IPS-18a (cell line): ENCODE data around the gene LDAF1.
A peak's percentile ranks its signal among the peaks of the same experiment; 100 is the strongest.

ENCODE experiments used
- H3K27ac ChIP-seq: one replicate; pipeline ENCODE4 v1.5.1; 2013; ENCODE audit warnings: low read length
- H3K27me3 ChIP-seq: one replicate; pipeline ENCODE4 v1.6.1; 2013; ENCODE audit warnings: mild to moderate bottlenecking, low read length; ENCODE audit not compliant: control insufficient read depth, insufficient read depth
- H3K36me3 ChIP-seq: one replicate; pipeline ENCODE4 v1.6.1; 2013; ENCODE audit warnings: low read depth, low read length; ENCODE audit not compliant: control insufficient read depth
- H3K4me1 ChIP-seq: one replicate; pipeline ENCODE4 v1.6.1; 2013; ENCODE audit warnings: low read depth, low read length; ENCODE audit not compliant: control insufficient read depth
- H3K4me3 ChIP-seq: one replicate; pipeline ENCODE4 v1.5.1; 2013; ENCODE audit warnings: low read length
- H3K9ac ChIP-seq: one replicate; pipeline ENCODE4 v1.6.1; 2013; ENCODE audit warnings: mild to moderate bottlenecking, low read length, moderate library complexity
- H3K9me3 ChIP-seq: one replicate; pipeline ENCODE4 v1.6.1; 2013; ENCODE audit warnings: low read depth, low read length; ENCODE audit not compliant: control insufficient read depth

Gene LDAF1

GRCh38 chr16:21203155-21203797 lies 44.8 kb downstream of the LDAF1 start:
- Histone ChIP-seq H3K9me3 (no peaks in the 10 kb centered on the region), H3K27me3 (no peaks in the 10 kb centered on the region), H3K27ac (no peak overlapping the region), H3K4me1 (no peaks in the 10 kb centered on the region), H3K36me3 (no peaks in the 10 kb centered on the region), H3K4me3 (no peak overlapping the region), H3K9ac (no peak overlapping the region)

GRCh38 chr16:21205303-21205702 lies 46.8 kb downstream of the LDAF1 start:
- no peaks in the 10 kb centered on the region for H3K27me3 ChIP-seq
- no peak overlapping the region for H3K9ac ChIP-seq
- no peaks in the 10 kb centered on the region for H3K36me3 ChIP-seq
- no peak overlapping the region for H3K27ac ChIP-seq
- no peak overlapping the region for H3K4me3 ChIP-seq
- H3K4me1 ChIP-seq = no peaks in the 10 kb centered on the region
- no peaks in the 10 kb centered on the region for H3K9me3 ChIP-seq

GRCh38 chr16:21206550-21206949 lies 48.1 kb downstream of the LDAF1 start:
- Histone ChIP-seq H3K36me3 (no peaks in the 10 kb centered on the region), H3K4me3 (no peak overlapping the region), H3K27me3 (no peaks in the 10 kb centered on the region), H3K27ac (no peak overlapping the region), H3K9ac (no peak overlapping the region), H3K9me3 (no peaks in the 10 kb centered on the region), H3K4me1 (no peaks in the 10 kb centered on the region)

- Histone ChIP-seq H3K36me3 (no peaks in the 10 kb centered on the region), H3K27me3 (no peaks in the 10 kb centered on the region)
These were observed 50.2 kb downstream of the LDAF1 start for GRCh38 chr16:21208446-21209230.

GRCh38 chr16:21211486-21211885 lies 53.0 kb downstream of the LDAF1 start, which contains the start of gene ZP2:
Gene ZP2, minus strand, starts transcription at chr16:21211574. Its CDS starts 27 bp downstream, at chr16:21211547.
- Histone ChIP-seq H3K4me1 (no peaks in the 10 kb centered on the region), H3K9me3 (no peaks in the 10 kb centered on the region), H3K27me3 (no peaks in the 10 kb centered on the region), H3K27ac (no peak within 1 kb of the TSS), H3K4me3 (no peak within 1 kb of the TSS), H3K9ac (no peak within 1 kb of the TSS), H3K36me3 (no peaks in the 10 kb centered on the region)

More at GRCh38 chr16:21208446-21209230, 50.2 kb downstream of the LDAF1 start:
- no peak overlapping the region for H3K9ac ChIP-seq
- H3K4me3 ChIP-seq = no peak overlapping the region
- H3K27ac ChIP-seq = no peak overlapping the region
- H3K9me3 ChIP-seq = no peaks in the 10 kb centered on the region
- no peaks in the 10 kb centered on the region for H3K4me1 ChIP-seq

- Histone ChIP-seq H3K4me3 (no peak overlapping the region), H3K27ac (no peak overlapping the region), H3K4me1 (no peaks in the 10 kb centered on the region), H3K36me3 (no peaks in the 10 kb centered on the region), H3K9ac (no peak overlapping the region), H3K27me3 (no peaks in the 10 kb centered on the region), H3K9me3 (no peaks in the 10 kb centered on the region)
These were observed 55.6 kb downstream of the LDAF1 start for GRCh38 chr16:21214086-21214485.

- H3K27ac ChIP-seq = no peak overlapping the region
- H3K4me1 ChIP-seq = peaks cover 12% of the 10 kb centered on the region
- no peaks in the 10 kb centered on the region for H3K9me3 ChIP-seq
- no peaks in the 10 kb centered on the region for H3K36me3 ChIP-seq
- H3K4me3 ChIP-seq = no peak overlapping the region
- H3K27me3 ChIP-seq = no peaks in the 10 kb centered on the region
- H3K9ac ChIP-seq = no peak overlapping the region
These were observed 58.6 kb downstream of the LDAF1 start for GRCh38 chr16:21217121-21217520.

- no peak overlapping the region for H3K4me3 ChIP-seq
- peaks cover 19% of the 10 kb centered on the region for H3K4me1 ChIP-seq
- no peaks in the 10 kb centered on the region for H3K9me3 ChIP-seq
These were observed 59.7 kb downstream of the LDAF1 start for GRCh38 chr16:21218153-21218552.

GRCh38 chr16:21219551-21219950 lies 61.1 kb downstream of the LDAF1 start:
- Histone ChIP-seq H3K27me3 (no peaks in the 10 kb centered on the region), H3K4me1 (peaks cover 24% of the 10 kb centered on the region), H3K36me3 (no peaks in the 10 kb centered on the region), H3K4me3 (no peak overlapping the region), H3K9ac (no peak overlapping the region), H3K27ac (no peak overlapping the region), H3K9me3 (no peaks in the 10 kb centered on the region)

More at GRCh38 chr16:21218153-21218552, 59.7 kb downstream of the LDAF1 start:
- H3K27ac ChIP-seq = no peak overlapping the region
- H3K27me3 ChIP-seq = no peaks in the 10 kb centered on the region
- no peaks in the 10 kb centered on the region for H3K36me3 ChIP-seq
- no peak overlapping the region for H3K9ac ChIP-seq

GRCh38 chr16:21222495-21223337 lies 64.2 kb downstream of the LDAF1 start:
- H3K9ac ChIP-seq = no peak overlapping the region
- no peaks in the 10 kb centered on the region for H3K9me3 ChIP-seq
- no peak overlapping the region for H3K27ac ChIP-seq
- H3K36me3 ChIP-seq = no peaks in the 10 kb centered on the region
- peak overlapping the region; percentile 30 for H3K4me3 ChIP-seq
- no peaks in the 10 kb centered on the region for H3K27me3 ChIP-seq
- peaks cover 24% of the 10 kb centered on the region for H3K4me1 ChIP-seq

- Histone ChIP-seq H3K4me3 (no peak overlapping the region), H3K27me3 (no peaks in the 10 kb centered on the region), H3K36me3 (no peaks in the 10 kb centered on the region), H3K9ac (no peak overlapping the region), H3K9me3 (no peaks in the 10 kb centered on the region), H3K27ac (no peak overlapping the region), H3K4me1 (peaks cover 24% of the 10 kb centered on the region)
These were observed 65.3 kb downstream of the LDAF1 start for GRCh38 chr16:21223787-21224186.
